Breast epithelium (tissue), 4 donors: ENCODE results near the gene TRIM9. TPM values are rescaled to one million over a fixed set of nuclear protein-coding genes. Genes with fewer than 3 reads are reported as not detected.
"Not testable (repeated sequence)": the region's sequence is repeated elsewhere in the genome, so short reads cannot be mapped to it uniquely, and the experiment has no call there.

Experiments used
- DNase-seq, 2 donors: peaks; one replicate each; pipeline ENCODE4 v3.0.0-alpha.2; 2019; ENCODE audit warnings: low spot score in 2 of 2
- H3K27ac ChIP-seq, 2 donors: fragments of 200-600 bp; sonication (generic) in 1 of 2; one replicate each; pipeline ENCODE4 v1.5.1; 2016 to 2019; ENCODE audit warnings: mild to moderate bottlenecking in 1 of 2
- H3K27me3 ChIP-seq, 2 donors: fragments of 200-600 bp; sonication (generic) in 1 of 2; one replicate each; pipeline versions ENCODE4 v1.5.1 to v1.6.0; 2017 to 2019; ENCODE audit warnings: control low read depth in 1 of 2, mild to moderate bottlenecking in 1 of 2
- H3K36me3 ChIP-seq: fragments of 200-600 bp; one replicate; pipeline ENCODE4 v1.5.1; 2019
- H3K4me1 ChIP-seq, 2 donors: fragments of 200-600 bp; sonication (generic); one replicate each; pipeline ENCODE4 v1.5.1; 2016 to 2019; ENCODE audit warnings: control low read depth in 1 of 2
- H3K4me3 ChIP-seq, 3 donors: fragments of 200-600 bp; sonication (generic); 1 replicate in 2 of 3; 2 replicates in 1 of 3; pipeline ENCODE4 v1.5.1; 2016 to 2019; ENCODE audit warnings: mild to moderate bottlenecking in 3 of 3, moderate library complexity in 2 of 3
- H3K9me3 ChIP-seq, 2 donors: fragments of 200-600 bp; sonication (generic) in 1 of 2; one replicate each; pipeline ENCODE4 v1.5.1; 2016 to 2019; ENCODE audit warnings: control low read depth in 1 of 2
- POLR2A ChIP-seq: fragments of 450-650 bp; IDR thresholded peaks from one replicate; pipeline ENCODE4 v1.6.1; 2016; ENCODE audit warnings: antibody characterized with exemption, mild to moderate bottlenecking, moderate library complexity
- POLR2AphosphoS5 ChIP-seq, 3 donors: sonication (generic); formaldehyde crosslinking; IDR thresholded peaks; one replicate each; pipeline ENCODE4 v1.6.1; 2017; ENCODE audit warnings: antibody characterized with exemption in 3 of 3
- intact Hi-C: fragments of 100-400 bp; cut with DNase I; formaldehyde crosslinking; loops from one replicate; pipeline ENCODE4 v1.15.1; 2023; ENCODE audit warnings: low total_unique reads
- total RNA-seq, 3 donors: library from RNA; depleted of rRNA; stranded (reverse); fragments of >200 nt; gene quantifications; one replicate each; pipeline ENCODE4 v1.1.0, GENCODE V29; 2016
- TF ChIP-seq, protein P1 (sequence below), 3 donors: fragments of 450-650 bp; IDR thresholded peaks; one replicate each; pipeline ENCODE4 v1.5.1; 2016 to 2017; ENCODE audit warnings: antibody characterized with exemption in 3 of 3, mild to moderate bottlenecking in 3 of 3, moderate library complexity in 3 of 3

Gene TRIM9
- total RNA-seq, 3 donors from 2014 or later: 2.9 to 5.2 (median 4.6) TPM

DNA sequence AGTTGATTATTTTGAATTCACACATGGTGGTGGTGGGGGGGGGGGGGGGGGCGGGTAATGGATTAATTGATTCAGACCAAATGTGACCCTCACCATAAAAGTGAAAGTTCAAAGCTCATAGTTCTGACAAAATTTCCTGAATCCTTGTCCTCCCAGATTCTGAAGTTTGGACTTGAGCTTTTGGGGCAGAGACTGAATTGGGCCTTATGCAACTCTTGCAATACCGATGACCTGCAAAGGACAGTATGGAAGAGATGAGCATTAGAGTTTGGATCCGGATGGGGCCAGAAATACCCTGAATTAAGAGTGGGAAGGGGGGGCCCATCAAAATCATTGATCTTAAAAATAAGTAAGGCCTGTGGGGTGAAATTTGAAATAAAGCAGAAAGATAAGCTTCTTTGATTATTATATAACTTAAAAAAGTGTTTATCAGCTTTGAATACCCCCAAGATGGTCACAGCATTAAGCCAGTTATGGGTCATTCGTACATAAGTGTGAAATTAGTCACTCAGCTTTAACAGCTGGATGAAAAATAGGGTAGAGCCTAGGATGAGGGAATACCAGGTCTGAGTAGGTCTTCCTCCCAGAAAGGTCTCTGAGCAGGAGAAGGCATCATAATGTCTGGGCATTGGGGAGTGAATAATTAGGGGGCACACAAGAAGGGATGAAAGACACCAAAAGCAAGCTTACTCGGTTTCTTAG is 148.5 kb downstream of the TRIM9 start:
- intact Hi-C loops: no loop called here
- H3K27me3 ChIP-seq: no peaks in the 10 kb centered on the region
- TF ChIP-seq, protein P1, sequence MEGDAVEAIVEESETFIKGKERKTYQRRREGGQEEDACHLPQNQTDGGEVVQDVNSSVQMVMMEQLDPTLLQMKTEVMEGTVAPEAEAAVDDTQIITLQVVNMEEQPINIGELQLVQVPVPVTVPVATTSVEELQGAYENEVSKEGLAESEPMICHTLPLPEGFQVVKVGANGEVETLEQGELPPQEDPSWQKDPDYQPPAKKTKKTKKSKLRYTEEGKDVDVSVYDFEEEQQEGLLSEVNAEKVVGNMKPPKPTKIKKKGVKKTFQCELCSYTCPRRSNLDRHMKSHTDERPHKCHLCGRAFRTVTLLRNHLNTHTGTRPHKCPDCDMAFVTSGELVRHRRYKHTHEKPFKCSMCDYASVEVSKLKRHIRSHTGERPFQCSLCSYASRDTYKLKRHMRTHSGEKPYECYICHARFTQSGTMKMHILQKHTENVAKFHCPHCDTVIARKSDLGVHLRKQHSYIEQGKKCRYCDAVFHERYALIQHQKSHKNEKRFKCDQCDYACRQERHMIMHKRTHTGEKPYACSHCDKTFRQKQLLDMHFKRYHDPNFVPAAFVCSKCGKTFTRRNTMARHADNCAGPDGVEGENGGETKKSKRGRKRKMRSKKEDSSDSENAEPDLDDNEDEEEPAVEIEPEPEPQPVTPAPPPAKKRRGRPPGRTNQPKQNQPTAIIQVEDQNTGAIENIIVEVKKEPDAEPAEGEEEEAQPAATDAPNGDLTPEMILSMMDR (IDR thresholded peaks at IDR 0.05): no peak
- no peak overlapping the region for H3K4me3 ChIP-seq
- H3K27ac ChIP-seq: no peak overlapping the region
- no peaks in the 10 kb centered on the region for H3K9me3 ChIP-seq
- H3K36me3 ChIP-seq: no peaks in the 10 kb centered on the region
- H3K4me1 ChIP-seq: no peaks in the 10 kb centered on the region
- no peak for DNase-seq

DNA sequence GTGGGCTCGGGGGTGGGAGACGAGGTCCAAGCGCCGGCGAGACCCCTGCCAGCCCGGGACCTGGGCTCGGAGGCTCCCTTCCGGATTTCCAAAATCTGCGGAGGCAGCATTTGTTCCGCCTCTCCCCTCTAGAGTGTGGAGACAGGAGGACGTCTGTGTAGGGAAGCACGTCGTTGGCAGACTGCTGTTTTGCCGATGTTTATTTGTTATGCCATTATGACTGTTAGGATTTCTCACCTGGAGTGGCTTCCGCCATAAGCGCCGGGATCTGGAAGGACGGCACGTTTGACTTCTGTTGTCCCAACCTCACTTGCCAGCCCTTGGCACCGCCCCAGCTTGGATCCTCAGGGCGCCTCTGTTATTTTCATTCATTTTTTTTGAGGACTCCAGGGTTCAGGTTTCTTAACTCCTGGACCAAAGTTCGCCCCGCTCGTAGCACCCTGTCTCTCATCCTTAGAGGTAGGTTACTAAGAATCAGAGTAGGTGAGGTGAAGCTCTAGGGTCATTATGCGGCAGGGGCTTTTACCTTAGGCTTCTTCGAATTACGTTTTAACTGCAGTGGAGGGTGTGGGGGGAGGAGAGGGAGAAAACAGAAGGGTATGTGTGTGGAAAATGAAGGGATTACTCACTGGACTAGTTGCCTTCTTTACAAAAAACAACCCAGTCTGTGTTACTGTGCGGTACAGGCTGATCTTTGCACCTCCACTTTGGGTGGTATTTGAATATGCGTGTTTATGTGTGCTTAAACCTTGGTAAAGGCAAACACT is 150.1 kb downstream of the TRIM9 start:
- H3K4me3 ChIP-seq: peak overlapping the region; percentile 84 to 91 (median 85)
- no peaks in the 10 kb centered on the region for H3K9me3 ChIP-seq
- intact Hi-C loops: no loop called here
- DNase-seq: peak; percentile 45 to 61
- TF ChIP-seq POLR2AphosphoS5 (IDR thresholded peaks at IDR 0.05): peak in 1 of 3 donors; percentile 6
- TF ChIP-seq POLR2A: no peak
- no peaks in the 10 kb centered on the region for H3K36me3 ChIP-seq
- H3K27me3 ChIP-seq: no peaks in the 10 kb centered on the region
- H3K27ac ChIP-seq: peak overlapping the region; percentile 83 to 84
- H3K4me1 ChIP-seq: no peaks in the 10 kb centered on the region

DNA sequence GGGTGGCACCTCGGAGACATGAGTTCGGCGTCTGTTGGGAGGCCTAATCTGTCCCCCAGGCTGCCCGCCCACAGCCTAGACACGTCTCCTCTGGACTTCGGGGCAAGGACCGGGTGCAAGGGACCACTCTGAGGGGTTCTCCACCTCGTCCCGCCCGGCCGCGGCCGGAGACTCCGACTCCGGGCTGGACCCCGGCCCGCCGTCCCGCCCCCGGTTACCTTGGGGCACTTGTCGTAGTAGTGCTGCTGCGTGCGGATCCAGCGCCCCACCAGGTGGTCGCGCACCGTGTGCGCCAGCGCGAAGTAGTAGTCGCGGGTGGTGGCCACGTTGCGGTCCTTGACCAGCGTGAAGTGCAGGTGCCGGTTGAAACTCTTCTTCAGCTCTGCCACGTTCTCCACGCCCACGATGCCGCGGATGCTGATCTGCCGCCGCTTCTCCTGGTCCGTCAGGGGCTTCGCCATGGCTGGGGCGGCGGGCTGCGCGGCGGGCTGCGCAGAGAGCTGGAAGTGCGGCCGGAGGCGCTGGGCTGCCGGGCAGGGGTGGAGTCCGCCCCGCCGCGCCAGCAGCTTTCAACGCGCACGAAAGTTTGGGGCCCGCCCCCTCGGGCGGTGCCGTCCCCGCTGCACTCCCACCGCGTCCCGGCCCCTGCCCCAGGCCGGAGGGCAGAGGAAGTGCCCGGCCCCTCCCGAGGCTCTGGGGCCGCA is 150.8 kb downstream of the TRIM9 start, which contains the start of gene PYGL:
Gene PYGL (minus strand): TSS at position 541 of the 704 bp plus-strand sequence. CDS start 80 bp downstream, at position 461.
- Histone ChIP-seq H3K27ac (peak within 1 kb of the TSS; percentile 83 to 84), H3K9me3 (no peaks in the 10 kb centered on the region), H3K36me3 (no peaks in the 10 kb centered on the region), H3K4me3 (peak within 1 kb of the TSS; percentile 84 to 91 (median 85)), H3K4me1 (no peaks in the 10 kb centered on the region), H3K27me3 (no peaks in the 10 kb centered on the region)
- intact Hi-C loops: no loop called here
- DNase-seq: peak in 1 of 2 donors; percentile 54
- no peak for TF ChIP-seq POLR2A
- TF ChIP-seq POLR2AphosphoS5 (IDR thresholded peaks at IDR 0.05): peak in 1 of 3 donors; percentile 33

DNA sequence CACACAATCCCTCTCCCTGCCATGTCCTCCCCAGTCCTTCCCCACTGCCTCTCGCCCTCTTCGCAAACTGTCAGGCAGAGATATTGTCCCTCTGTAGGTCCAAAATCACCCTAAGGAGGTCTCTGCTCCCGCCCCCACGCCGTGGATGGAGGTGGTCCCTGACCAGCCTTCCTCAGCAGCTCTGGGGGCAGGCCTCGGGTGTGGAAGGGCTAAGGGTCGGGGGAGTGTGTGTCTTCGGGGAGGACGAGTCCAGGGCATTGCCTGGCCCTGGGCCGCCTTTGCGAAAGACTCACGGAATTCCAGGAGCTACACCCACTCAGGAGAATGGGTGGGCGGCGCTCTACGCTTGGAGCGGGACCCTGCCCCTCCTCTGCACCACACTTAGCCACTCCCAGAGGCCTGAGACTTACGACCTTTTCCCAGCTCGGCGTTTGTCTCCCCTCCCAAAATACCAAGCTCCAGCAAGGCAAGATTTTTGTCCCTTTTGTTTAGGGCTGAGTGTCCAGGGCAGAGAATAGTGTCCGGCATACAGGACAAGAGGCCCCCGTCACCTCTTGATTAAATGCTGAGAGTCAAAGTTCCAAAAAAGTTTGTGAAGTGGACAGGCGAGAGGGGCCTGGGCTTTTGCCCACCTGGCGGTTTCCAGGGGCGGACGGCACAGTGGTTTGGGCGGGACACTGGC is 151.5 kb downstream of the TRIM9 start:
- Histone ChIP-seq H3K4me3 (peak overlapping the region; percentile 84 to 91 (median 85)), H3K27ac (peak overlapping the region; percentile 83 to 84), H3K9me3 (no peaks in the 10 kb centered on the region), H3K27me3 (no peaks in the 10 kb centered on the region), H3K4me1 (no peaks in the 10 kb centered on the region), H3K36me3 (no peaks in the 10 kb centered on the region)
- intact Hi-C loops: no loop called here
- no peak for DNase-seq
- TF ChIP-seq POLR2AphosphoS5 (IDR thresholded peaks at IDR 0.05): peak in 1 of 3 donors; percentile 26
- TF ChIP-seq, protein P1 (IDR thresholded peaks at IDR 0.05): no peak
- no peak for TF ChIP-seq POLR2A

DNA sequence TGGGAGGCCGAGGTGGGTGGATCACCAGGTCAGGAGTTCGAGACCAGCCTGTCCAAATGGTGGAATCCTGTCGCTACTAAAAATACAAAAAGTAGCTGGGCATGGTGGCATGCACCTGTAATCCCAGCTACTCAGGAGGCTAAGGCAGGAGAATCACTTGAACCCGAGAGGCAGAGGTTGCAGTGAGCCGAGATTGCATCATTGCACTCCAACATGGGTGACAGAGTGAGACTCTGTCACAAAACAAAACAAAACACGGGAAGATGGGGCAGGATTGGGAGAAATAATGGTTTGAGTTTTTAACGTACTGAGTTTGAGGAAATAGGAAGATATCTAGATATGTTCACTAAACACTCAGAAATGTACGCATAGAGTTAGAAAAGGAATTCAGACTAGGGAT is 153.3 kb downstream of the TRIM9 start:
- H3K27ac ChIP-seq, DNase-seq, intact Hi-C loops, H3K9me3 ChIP-seq, H3K36me3 ChIP-seq, H3K4me1 ChIP-seq, H3K4me3 ChIP-seq, H3K27me3 ChIP-seq: not testable (repeated sequence)

DNA sequence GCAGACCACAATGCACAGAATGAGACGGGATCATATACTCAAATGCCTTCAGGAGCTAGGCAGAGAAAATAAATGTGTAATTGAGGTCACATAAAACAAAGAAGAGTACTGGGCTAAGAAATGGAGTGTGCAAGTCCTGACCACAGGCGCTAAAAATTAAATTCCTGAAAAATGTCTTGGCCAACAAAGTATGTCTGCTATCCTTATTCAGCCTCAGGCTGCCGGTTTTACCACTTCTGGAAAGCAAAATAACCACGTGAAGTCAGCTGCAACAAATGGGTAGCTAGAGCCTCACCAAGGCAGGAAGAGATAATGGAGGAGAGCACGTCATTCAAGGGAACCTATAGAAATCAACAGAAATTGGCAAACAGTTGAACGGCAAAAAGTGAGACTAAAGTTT is 153.8 kb downstream of the TRIM9 start:
- intact Hi-C loops: no loop called here
- no peaks in the 10 kb centered on the region for H3K27me3 ChIP-seq

More for the DNA sequence above, 153.8 kb downstream of the TRIM9 start:
- Histone ChIP-seq H3K4me1 (no peaks in the 10 kb centered on the region), H3K36me3 (no peaks in the 10 kb centered on the region), H3K27ac (peak overlapping the region in 1 of 2 donors; percentile 34), H3K9me3 (no peaks in the 10 kb centered on the region), H3K4me3 (no peak overlapping the region)
- DNase-seq: peak in 1 of 2 donors; percentile 64
- peak in 1 of 3 donors; percentile 51 for TF ChIP-seq POLR2AphosphoS5 (IDR thresholded peaks at IDR 0.05)
- TF ChIP-seq POLR2A: no peak
